Head of caudate nucleus (tissue), 42 donors: Measurements from ENCODE around the gene NAALADL2.
"Not testable (repeated sequence)": the region's sequence is repeated elsewhere in the genome, so short reads cannot be mapped to it uniquely, and the experiment has no call there.

Experiments used
- DNase-seq, 42 donors: peaks; one replicate each; pipeline versions ENCODE4 v3.0.0 to v3.0.0-alpha.2; 2020 to 2021; ENCODE audit warnings: mixed read lengths in 7 of 42
- intact Hi-C: fragments of 100-400 bp; cut with DNase I; formaldehyde crosslinking; loops from one replicate; pipeline ENCODE4 v1.15.0; 2022

NAALADL2 gene

DNA sequence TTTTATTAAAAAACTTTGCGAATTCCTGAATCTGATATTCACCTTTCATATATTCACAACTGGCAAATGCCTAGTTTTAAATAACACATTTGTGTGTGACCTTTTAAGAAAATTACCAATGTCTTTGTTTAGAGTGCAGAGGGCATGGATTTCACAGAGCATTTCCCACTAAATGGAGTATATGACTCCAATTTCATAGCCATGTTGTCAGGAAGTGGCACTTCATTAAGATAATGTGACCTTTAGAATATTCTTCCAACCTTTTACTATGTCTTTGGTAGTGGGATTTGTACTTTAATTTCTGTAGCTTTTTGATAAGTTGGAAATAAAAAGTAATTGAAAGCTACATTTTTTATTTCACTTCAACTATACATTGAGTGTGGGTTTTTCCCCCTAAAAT is 188.7 kb downstream of the NAALADL2 start:
- intact Hi-C loops: no loop called here

DNA sequence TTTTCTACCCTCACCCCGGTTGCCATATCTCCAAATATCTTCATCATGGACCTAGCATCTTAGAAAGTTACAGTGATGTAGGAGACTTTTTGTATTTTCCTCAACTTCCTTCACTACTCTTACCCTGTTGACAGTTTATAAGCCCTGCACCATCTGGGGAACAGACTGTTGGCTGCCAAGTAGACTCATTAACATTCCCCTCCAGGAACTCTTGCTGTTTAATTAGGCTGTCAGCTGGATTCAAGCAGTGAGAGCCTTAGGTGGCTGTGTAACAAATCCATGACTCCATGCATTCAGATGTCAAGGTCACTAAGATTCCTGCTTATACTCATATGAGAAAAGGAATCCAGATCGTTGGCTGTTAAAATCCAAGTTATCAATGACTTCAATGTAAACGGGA is 198.3 kb downstream of the NAALADL2 start:
- DNase-seq: peak in 1 of 42 donors; percentile 38
- intact Hi-C loops: no loop called here

More for the DNA sequence above, 188.7 kb downstream of the NAALADL2 start:
- no peak for DNase-seq

DNA sequence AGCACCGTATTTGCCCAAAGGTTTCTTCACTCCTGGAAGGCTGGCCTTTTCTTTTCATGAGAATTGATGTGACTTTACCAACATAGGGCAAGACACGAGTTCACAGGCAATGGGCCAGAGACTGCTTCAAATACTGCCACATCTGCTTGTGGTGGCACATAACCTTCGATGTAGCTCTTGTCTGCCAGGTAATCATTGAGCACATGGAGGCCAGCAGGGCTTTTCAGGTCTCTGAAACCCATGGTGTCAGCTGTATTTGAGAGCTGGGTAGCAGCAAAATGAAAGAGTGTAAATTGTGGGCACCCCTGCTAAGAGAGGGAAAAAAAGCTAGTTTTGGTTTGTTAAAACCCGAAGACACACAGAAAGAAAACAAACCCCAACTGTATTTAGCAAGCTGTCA is 200.7 kb downstream of the NAALADL2 start:
- no peak for DNase-seq
- intact Hi-C loops: no loop called here

DNA sequence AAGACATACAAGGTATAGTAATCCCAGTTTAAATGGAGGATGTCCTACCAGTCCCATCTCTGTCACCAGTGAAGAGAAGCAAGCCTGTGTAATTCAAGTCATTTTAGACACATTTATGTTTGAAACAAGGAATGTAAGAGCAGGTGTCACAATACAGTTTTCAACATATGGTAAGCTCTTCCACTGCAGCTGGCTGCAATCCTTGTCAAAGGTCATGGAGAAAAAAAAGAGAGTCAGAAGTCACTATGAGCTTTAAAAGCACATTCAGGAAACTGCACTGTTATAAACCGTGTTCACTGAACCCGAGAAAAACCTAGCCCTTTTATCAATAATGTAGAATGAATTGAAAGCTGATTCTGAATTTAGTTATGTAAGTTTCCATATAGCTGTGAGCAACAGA is 206.4 kb downstream of the NAALADL2 start:
- DNase-seq: no peak
- intact Hi-C loops: no loop called here

DNA sequence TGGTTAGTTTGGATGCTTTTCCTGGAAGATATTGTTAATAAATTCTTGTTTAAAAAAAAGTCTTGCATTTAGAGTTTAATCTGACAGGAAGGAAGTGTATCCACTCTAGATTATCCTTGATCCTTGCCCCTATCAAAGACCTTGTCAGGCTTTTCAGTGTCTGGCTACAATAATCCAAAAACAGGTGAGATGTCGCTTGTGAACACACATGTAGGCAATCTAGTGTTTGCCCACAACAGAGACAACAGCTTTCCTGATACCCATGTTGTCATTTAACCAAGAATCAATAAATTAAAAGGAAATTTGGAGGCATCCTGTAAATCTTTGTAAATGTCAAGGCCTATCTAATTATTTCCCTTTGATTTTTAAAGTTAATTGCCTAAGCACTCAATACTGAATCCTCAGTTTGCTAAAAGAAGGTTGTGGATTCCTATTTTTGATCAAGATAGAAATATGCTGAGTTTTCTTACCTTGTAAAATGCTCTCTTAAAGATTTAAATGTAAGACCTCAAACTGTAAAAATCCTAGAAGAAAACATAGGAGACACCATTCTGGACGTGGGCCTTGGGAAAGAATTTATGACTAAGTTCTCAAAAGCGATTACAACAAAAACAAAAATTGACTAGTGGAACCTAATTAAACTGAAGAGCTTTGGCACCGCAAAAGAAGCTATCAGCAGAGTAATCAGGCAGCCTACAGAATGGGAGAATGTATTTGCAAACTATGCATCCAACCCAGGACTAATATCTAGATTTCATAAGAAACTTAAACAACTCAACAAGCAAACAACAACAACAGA is 207.7 kb downstream of the NAALADL2 start:
- no peak for DNase-seq
- intact Hi-C loops: no loop called here

DNA sequence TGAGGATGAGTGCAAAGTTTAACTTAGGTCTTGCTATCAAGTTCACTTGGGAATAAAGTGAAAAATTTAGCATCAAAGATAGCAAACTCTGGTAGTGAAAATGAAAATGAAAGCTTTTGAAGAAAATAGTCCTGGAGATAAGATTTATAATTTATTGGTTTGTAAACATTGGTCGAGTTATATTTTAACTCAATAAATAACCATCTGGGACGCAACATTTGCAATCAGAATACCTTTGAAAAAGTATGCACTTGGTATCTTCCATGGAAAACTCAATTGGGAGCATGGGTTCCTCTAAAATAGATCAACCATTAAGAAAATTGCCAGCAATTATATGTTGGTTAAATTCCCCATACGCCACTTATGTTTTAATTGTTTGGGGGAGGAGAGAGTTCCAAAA is 209.5 kb downstream of the NAALADL2 start:
- intact Hi-C loops: no loop called here
- DNase-seq: no peak

DNA sequence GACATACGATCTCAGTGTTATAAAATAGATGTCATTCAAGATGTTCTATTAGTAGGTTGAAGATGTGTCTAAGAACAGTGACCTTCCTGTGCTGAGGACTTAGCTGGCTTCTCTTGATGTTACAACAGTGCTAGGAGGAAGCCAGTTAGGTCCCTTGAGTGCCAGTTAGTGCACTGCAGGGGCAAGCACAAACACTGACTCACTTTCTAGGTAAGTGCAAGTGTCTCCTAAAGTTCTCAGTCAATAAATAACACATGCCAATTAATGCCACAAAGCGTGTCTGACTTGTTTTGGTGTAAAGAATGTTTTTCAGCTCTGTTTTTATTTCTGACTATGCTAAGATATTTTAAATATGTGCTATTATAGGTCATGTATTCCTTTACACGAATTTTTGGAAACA is 211.8 kb downstream of the NAALADL2 start:
- intact Hi-C loops: no loop called here
- no peak for DNase-seq

DNA sequence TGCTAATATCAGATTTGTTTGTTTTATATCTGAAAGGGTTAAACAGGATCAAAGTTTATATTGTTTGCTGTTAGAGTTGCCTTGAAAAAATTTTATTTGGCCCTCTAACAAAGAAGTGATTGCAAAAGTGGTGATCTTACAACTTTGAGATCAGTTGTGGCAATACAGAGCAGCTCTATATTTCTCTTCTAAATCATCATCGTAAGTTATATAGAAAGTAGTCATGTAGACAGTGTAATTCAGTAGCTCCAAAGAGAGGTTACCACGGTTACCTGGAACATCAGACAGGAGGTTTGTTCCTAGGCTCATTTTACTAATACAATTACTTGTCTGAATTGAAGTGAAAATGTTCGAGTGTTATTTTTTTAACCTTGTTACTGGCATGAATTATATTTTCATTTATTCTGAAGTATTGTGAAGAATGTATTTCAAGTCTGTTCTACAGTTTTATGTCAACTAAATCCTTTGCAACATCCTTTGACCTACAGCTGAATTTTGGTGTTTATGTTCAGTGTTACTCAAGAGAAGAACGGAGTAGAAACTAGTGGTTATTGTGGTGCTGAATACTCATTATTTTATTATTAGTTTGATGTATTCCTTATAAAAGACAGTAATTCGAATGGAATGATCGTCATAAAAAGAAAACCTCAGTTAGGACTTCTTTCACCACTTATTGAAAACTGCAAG is 214.2 kb downstream of the NAALADL2 start:
- DNase-seq: no peak
- intact Hi-C loops: no loop called here

DNA sequence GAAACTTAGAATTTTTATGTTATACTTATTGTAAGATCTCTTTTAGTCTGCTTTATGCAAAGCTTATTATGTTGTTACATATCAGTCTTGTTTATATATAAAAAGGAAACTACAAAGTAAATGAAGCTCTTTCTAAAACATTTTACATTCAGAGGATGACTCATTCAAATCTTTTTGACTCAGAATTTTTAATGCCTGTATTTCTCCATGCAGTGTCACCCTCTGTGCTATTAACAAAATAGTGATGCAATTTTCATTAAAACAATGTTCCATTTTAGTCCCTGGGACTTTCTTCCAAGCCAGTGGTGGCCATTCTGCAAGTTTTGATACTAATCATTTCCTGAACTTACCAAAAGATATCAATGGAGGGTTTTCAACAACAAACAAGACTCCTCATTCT is 216.1 kb downstream of the NAALADL2 start:
- intact Hi-C loops: no loop called here

DNA sequence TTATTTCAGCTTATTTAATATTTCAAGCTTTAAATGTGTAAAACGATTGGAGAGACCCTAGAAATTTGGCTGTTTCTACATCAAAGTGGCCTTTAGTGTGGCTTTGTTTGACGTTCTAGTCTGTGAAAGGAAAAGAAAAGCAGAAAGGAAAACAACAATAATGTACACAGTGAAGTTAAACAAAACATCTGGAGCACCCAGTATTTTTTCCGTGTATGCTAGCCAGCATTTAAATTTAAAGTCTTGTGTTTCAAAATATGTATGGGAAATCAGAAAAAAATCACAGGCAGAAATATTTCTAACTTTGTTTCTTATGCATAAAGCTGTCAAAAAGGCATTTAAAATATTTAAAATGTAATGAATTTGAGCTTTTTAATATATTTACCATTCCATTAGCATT is 218.1 kb downstream of the NAALADL2 start:
- no peak for DNase-seq
- intact Hi-C loops: no loop called here

More for the DNA sequence above, 216.1 kb downstream of the NAALADL2 start:
- no peak for DNase-seq

DNA sequence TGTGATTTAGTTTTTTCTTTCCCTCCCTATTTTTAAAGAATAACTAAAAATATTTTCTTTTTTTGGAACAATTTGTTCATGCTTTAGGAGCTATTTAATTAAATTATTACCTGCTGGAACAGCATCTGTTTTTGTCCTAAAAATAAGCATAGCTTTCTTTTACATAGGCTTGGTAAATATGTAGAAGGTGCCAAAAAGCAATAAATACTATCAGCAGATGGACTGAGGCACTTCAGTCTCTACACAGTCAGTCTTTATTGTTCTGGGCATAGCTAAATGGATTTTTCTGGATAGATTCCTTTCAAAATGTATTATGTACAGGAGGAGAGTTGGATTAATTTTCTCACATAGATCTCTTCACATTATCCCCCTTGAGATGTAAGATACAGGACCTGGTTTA is 223.5 kb downstream of the NAALADL2 start:
- DNase-seq: no peak
- intact Hi-C loops: no loop called here

DNA sequence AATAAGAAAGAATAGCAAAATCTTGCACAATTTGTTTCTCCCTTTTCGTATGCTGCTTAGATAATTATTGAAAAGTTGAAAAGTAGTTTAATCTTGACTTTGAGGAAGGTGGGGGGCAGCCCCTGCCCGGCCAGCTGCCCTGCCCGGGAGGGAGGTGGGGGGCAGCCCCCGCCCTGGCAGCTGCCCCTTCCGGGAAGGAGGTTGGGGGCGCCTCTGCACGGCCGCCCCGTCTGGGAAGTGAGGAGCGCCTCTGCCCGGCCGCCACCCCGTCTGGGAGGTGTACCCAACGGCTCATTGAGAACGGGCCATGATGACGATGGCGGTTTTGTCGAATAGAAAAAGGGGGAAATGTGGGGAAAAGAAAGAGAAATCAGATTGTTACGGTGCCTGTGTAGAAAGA is 228.0 kb downstream of the NAALADL2 start:
- DNase-seq, intact Hi-C loops: not testable (repeated sequence)

DNA sequence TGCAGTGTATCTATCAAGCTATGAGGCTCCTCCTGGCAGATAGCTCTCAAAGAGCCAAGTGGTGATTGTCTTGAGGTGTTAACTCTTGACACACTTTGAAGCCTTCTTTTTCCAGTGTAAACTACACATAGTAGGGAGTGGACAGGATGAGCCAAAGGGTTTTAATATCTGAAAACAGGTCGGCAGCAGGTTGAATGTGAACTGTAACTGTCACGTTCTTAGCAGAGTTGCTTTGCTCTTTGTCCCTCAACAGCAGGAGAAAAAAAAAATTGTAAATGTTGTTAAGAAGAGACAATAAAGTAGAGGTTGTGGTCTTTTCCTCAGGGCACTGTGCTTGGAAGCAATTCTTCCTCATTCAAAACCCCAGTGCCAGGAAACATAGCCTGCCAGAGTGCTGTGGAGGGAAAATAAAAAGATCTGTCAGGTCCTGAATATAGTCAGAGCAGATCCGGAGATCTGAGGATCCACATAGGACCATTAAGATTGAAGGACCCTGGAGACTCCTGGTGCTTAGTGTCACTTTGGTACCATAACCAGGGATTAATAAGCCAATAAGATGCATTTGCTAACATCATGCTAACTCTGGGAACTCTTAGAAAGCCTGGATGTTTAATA is 229.7 kb downstream of the NAALADL2 start:
- DNase-seq: no peak
- intact Hi-C loops: no loop called here

DNA sequence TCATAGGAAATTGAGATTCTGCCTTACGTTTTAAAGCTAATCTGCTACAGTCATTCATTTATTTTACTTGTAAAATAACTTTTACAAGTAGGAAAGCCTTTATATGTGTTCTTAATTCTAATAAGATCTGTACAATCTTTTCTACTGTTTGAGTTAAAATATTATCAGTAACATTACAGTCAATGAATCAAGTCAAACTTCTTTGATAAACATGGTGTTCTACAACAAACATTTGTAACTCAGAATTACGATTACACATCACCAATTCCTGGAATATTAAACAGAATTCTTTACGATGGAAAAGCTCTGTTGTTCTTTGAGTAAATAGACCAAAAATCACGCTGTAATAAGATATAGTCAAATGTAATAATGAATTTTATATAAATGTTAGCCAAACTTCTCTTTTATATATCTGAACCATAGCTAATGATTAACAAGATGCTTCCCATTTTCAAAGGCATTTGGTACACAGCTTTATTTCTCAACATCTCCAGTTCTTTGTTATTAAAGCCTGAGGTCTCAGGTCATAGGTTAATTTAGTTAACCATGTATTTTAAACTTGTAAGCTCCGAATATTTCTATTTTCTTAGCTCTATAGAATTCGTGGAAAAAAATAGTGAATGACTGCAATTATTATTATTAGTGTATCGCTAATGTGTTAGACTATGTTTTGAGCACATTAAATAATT is 232.4 kb downstream of the NAALADL2 start:
- DNase-seq: no peak
- intact Hi-C loops: no loop called here

DNA sequence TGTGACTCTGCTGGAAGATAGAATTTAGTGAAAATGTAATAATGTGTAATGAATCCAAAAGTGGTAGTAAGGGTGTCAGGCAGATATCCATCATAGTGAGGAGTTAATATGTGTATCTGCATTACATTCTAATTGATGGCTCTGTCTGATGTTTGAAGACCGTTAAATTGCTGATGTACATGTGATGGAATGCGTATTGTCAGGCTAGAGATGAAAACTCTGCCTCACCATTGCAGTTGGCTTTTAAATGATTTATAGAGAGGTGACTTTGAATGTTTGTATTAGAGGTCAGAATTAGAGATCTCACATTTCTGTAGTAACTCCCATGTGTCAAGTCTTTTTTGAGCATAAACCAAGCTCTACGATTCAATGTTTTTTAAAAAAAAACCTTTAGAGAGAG is 234.6 kb downstream of the NAALADL2 start:
- DNase-seq: no peak
- intact Hi-C loops: no loop called here

DNA sequence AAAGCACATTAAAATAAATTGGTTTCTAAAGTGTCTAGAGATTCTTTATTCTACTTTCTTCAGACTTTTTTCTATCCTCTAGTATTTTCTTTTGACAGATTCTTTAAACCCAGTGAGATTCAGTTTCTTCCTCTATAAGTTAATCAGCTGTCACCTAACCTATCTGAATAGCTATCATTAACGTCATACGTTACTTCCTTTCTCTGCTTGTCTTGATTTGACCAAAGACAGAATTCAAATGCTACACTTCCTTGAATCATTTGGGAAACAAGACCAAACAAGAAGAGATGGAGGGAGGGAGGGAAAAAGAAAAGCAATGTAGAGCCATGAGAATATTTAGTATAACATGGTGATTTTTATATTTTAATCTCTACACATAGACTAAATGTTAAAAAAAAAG is 235.2 kb downstream of the NAALADL2 start:
- intact Hi-C loops: no loop called here
- no peak for DNase-seq

DNA sequence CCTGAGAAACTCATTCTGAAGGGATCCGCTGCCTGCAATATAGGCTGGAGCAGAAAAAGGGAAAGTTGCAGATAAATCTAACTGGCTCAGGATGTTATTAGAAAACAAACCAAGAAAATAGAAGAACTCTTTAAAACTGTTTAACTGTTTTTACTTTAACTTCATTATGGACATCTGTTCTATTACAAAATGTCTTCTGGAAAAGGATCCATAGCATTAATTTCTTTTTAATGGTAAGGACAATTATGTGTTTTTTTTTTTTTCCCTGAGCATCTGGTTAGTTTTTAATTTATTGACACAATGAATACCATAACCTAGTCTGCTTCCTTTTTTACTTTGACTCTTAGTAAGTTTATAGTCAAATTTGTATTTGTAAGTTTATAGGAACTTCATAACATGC is 239.5 kb downstream of the NAALADL2 start:
- no peak for DNase-seq
- intact Hi-C loops: no loop called here

DNA sequence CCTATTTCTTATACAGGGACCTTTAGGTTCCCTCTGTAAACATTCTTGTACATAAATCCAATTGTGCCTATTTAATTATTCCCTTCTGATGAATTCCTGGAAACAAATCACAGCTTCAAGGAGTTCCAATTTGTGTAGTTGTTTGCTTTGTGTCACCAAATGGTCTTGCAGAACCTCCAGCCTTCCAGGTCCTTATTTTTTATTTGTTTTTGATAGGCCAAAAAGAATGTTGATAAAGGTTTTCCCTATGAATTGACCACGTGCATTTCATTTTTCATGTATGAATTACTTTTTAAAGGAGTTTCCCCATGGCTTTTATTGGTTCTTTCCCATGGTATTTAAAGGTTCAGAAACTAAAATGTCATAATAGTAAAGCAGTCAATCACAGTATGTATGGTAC is 243.0 kb downstream of the NAALADL2 start:
- no peak for DNase-seq
- intact Hi-C loops: no loop called here

DNA sequence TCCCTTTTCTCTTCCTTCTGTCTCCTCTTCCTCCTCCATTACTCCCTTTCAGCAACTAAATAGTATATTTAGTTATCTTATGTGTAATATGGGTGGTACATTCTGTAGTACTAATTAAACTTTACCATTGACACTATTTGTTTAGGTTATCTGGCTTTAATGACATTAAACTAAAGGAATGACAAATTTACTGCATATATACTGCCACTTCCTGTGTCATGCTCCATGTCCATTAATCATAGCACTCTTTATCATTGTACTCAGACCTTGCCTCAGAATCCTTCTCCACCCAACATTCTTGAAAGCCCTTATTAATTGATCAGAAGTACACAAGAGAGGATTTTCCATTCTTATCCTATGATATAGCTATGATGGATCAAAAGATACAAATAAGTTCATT is 244.2 kb downstream of the NAALADL2 start:
- no peak for DNase-seq
- intact Hi-C loops: no loop called here

DNA sequence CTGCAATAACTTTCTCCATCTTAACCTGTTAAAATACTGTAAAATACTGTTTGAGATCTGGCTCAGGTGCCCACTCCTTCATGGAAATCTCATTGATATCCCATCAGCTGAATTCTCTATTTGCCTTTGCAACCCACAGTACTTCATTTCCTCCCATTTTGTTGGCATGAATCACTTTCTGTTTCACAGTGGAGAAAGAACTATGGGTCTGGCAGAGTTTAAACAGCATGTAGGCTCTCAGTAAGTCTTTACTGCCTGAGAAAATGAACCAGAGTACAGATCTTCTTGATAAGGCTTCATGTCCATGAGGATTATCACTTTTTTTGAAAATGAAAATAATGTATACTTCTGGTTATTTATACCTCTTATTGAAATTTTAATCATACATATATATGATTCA is 245.9 kb downstream of the NAALADL2 start:
- intact Hi-C loops: no loop called here
- no peak for DNase-seq
